GM19025 (cell line): Measurements from ENCODE around the gene USP17L22.
"Not testable (repeated sequence)": the region's sequence is repeated elsewhere in the genome, so short reads cannot be mapped to it uniquely, and the experiment has no call there.

ENCODE experiments used
- ATAC-seq: cut with Tn5 transposase; IDR thresholded peaks from one replicate; pipeline ENCODE4 v1.9.1; 2021; ENCODE audit warnings: mild to moderate bottlenecking, low read depth, moderate library complexity; ENCODE audit not compliant: unreplicated experiment

USP17L22 gene

GRCh38 chr4:9267319-9267718, at the start of gene USP17L22:
TSS of gene USP17L22 (plus strand) at chr4:9267619. CDS start at chr4:9267619, 0 bp downstream.
- ATAC-seq = not testable (repeated sequence)

GRCh38 chr4:9219852-9220251, 47.6 kb upstream of the USP17L22 start, which contains the start of gene USP17L12:
TSS of gene USP17L12 (plus strand) at chr4:9220152. CDS start at chr4:9220152, 0 bp downstream.
- ATAC-seq = not testable (repeated sequence)

- not testable (repeated sequence) for ATAC-seq
Measured at GRCh38 chr4:9224596-9224995, 42.8 kb upstream of the USP17L22 start, which contains the start of gene USP17L13. TSS of gene USP17L13 (plus strand) at chr4:9224896. CDS start at chr4:9224896, 0 bp downstream.

GRCh38 chr4:9230249-9230648, 37.2 kb upstream of the USP17L22 start:
- not testable (repeated sequence) for ATAC-seq

- not testable (repeated sequence) for ATAC-seq
Measured at GRCh38 chr4:9234085-9234484, 33.3 kb upstream of the USP17L22 start, which contains the start of gene USP17L15. TSS of gene USP17L15 (plus strand) at chr4:9234385. CDS start at chr4:9234385, 0 bp downstream.

- not testable (repeated sequence) for ATAC-seq
Measured at GRCh38 chr4:9238461-9238860, 29.0 kb upstream of the USP17L22 start.

- not testable (repeated sequence) for ATAC-seq
Measured at GRCh38 chr4:9243579-9243978, 23.8 kb upstream of the USP17L22 start, which contains the start of gene USP17L17. TSS of gene USP17L17 (plus strand) at chr4:9243879. CDS start at chr4:9243879, 0 bp downstream.

GRCh38 chr4:9247953-9248680, 19.3 kb upstream of the USP17L22 start, which contains the start of gene USP17L18:
TSS of gene USP17L18 (plus strand) at chr4:9248630. CDS start at chr4:9248630, 0 bp downstream.
- not testable (repeated sequence) for ATAC-seq

- not testable (repeated sequence) for ATAC-seq
Measured at GRCh38 chr4:9253078-9253477, 14.3 kb upstream of the USP17L22 start, which contains the start of gene USP17L19. TSS of gene USP17L19 (plus strand) at chr4:9253378. CDS start at chr4:9253378, 0 bp downstream.

- not testable (repeated sequence) for ATAC-seq
Measured at GRCh38 chr4:9257824-9258223, 9.6 kb upstream of the USP17L22 start, which contains the start of gene USP17L20. TSS of gene USP17L20 (plus strand) at chr4:9258124. CDS start at chr4:9258124, 0 bp downstream.

GRCh38 chr4:9262572-9262971, 4.8 kb upstream of the USP17L22 start, which contains the start of gene USP17L21:
TSS of gene USP17L21 (plus strand) at chr4:9262872. CDS start at chr4:9262872, 0 bp downstream.
- not testable (repeated sequence) for ATAC-seq

GRCh38 chr4:9271719-9272118, 4.3 kb downstream of the USP17L22 start:
- not testable (repeated sequence) for ATAC-seq
